ENCODE results near the gene PP2D1. TPM values are rescaled to one million over a fixed set of nuclear protein-coding genes. Genes with fewer than 3 reads are reported as not detected.
A peak's percentile ranks its signal among the peaks of the same experiment; 100 is the strongest.
"Not testable (repeated sequence)": the region's sequence is repeated elsewhere in the genome, so short reads cannot be mapped to it uniquely, and the experiment has no call there.

The PP2D1 gene
- total RNA-seq, 1 donor from 2014 or later = not detected

GRCh38 chr3:19967208-19967607 lies 44.9 kb downstream of the PP2D1 start:
- no peak overlapping the region for H3K4me3 ChIP-seq (ENCODE audit: low read depth, low read length)
- TF ChIP-seq CTCF (conservative IDR thresholded peaks at IDR 0.05; ENCODE audit: low read depth, low read length) = no peak
- no peak for DNase-seq (ENCODE audit: low read depth)

- TF ChIP-seq CTCF (conservative IDR thresholded peaks at IDR 0.05; ENCODE audit: low read depth, low read length) = no peak
These were observed 50.1 kb downstream of the PP2D1 start for GRCh38 chr3:19961960-19962359.

GRCh38 chr3:19960696-19961095 lies 51.4 kb downstream of the PP2D1 start:
- no peak overlapping the region for H3K4me3 ChIP-seq (ENCODE audit: low read depth, low read length)
- no peak for TF ChIP-seq CTCF (conservative IDR thresholded peaks at IDR 0.05; ENCODE audit: low read depth, low read length)
- DNase-seq (ENCODE audit: low read depth) = no peak

More at GRCh38 chr3:19961960-19962359, 50.1 kb downstream of the PP2D1 start:
- H3K4me3 ChIP-seq (ENCODE audit: low read depth, low read length) = no peak overlapping the region
- DNase-seq (ENCODE audit: low read depth) = no peak

- no peak for DNase-seq (ENCODE audit: low read depth)
- TF ChIP-seq CTCF (conservative IDR thresholded peaks at IDR 0.05; ENCODE audit: low read depth, low read length) = no peak
- H3K4me3 ChIP-seq (ENCODE audit: low read depth, low read length) = no peak overlapping the region
These were observed 52.6 kb downstream of the PP2D1 start for GRCh38 chr3:19959505-19959904.

GRCh38 chr3:19957354-19957753 lies 54.7 kb downstream of the PP2D1 start:
- H3K4me3 ChIP-seq (ENCODE audit: low read depth, low read length); DNase-seq (ENCODE audit: low read depth): not testable (repeated sequence)

- no peak for TF ChIP-seq CTCF (conservative IDR thresholded peaks at IDR 0.05; ENCODE audit: low read depth, low read length)
- H3K4me3 ChIP-seq (ENCODE audit: low read depth, low read length) = no peak overlapping the region
- no peak for DNase-seq (ENCODE audit: low read depth)
These were observed 57.4 kb downstream of the PP2D1 start for GRCh38 chr3:19954676-19955075.

- TF ChIP-seq CTCF (conservative IDR thresholded peaks at IDR 0.05; ENCODE audit: low read depth, low read length) = no peak
- DNase-seq (ENCODE audit: low read depth) = no peak
- H3K4me3 ChIP-seq (ENCODE audit: low read depth, low read length) = no peak overlapping the region
These were observed 61.7 kb downstream of the PP2D1 start for GRCh38 chr3:19950316-19950715.

- DNase-seq (ENCODE audit: low read depth) = no peak
- no peak for TF ChIP-seq CTCF (conservative IDR thresholded peaks at IDR 0.05; ENCODE audit: low read depth, low read length)
- peak overlapping the region; percentile 82 for H3K4me3 ChIP-seq (ENCODE audit: low read depth, low read length)
These were observed 63.9 kb downstream of the PP2D1 start for GRCh38 chr3:19948226-19948591.

Measured in epithelial cell of proximal tubule (primary cell).